GM10847 (cell line): ENCODE data around the gene TFEB.

Source experiments
- POLR2A ChIP-seq: IDR thresholded peaks from 2 replicates; pipeline ENCODE4 v1.6.1; 2011; ENCODE audit not compliant: insufficient read length; ENCODE audit errors: extremely low read depth

TFEB gene

GRCh38 chr6:41747256-41748101 is 12.1 kb upstream of the TFEB start, which contains the start of gene PGC:
TSS of gene PGC (minus strand) at chr6:41747397. CDS start at chr6:41747334, 63 bp downstream.
- TF ChIP-seq POLR2A, result no peak

- TF ChIP-seq POLR2A, result no peak
These were observed 10.7 kb upstream of the TFEB start for GRCh38 chr6:41746107-41746506.

GRCh38 chr6:41744236-41744787 is 8.9 kb upstream of the TFEB start:
- TF ChIP-seq POLR2A, result no peak

- no peak for TF ChIP-seq POLR2A
These were observed 8.2 kb upstream of the TFEB start for GRCh38 chr6:41743406-41744235.

GRCh38 chr6:41741625-41742490 is 6.5 kb upstream of the TFEB start:
- TF ChIP-seq POLR2A, result no peak

GRCh38 chr6:41740366-41741162 is 5.2 kb upstream of the TFEB start:
- TF ChIP-seq POLR2A, result no peak

- TF ChIP-seq POLR2A, result no peak
These were observed 3.6 kb upstream of the TFEB start for GRCh38 chr6:41739041-41739440.

GRCh38 chr6:41737591-41738130 is 2.3 kb upstream of the TFEB start:
- TF ChIP-seq POLR2A, result no peak

- no peak for TF ChIP-seq POLR2A
These were observed 1.6 kb upstream of the TFEB start for GRCh38 chr6:41736800-41737555.

GRCh38 chr6:41736186-41736733 is 852 bp upstream of the TFEB start:
- no peak for TF ChIP-seq POLR2A

- no peak for TF ChIP-seq POLR2A
These were observed 562 bp downstream of the TFEB start for GRCh38 chr6:41734666-41735426.
